Panc1 (cell line): Measurements from ENCODE around the gene CTSD. TPM values are rescaled to one million over a fixed set of nuclear protein-coding genes. Genes with fewer than 3 reads are reported as not detected.

Experiments
- ATAC-seq: fragments of 200-7000 bp; cut with Tn5 transposase; 2 replicates; pipeline ENCODE4 v1.9.1; 2020; ENCODE audit warnings: mild to moderate bottlenecking, moderate library complexity
- BruUV-seq: library from RNA; stranded (reverse); fragments of 400-500 nt; replicated peaks from 2 replicates; lab custom pipeline; 2021; lab: Mats Ljungman, UMichigan
- CTCF ChIA-PET: fragments of 300-600 bp; sonication (Branson Sonifier 250); formaldehyde crosslinking; loops from one replicate; lab custom pipeline; 2022; ENCODE audit warnings: antibody characterized with exemption; lab: Charles Lee
- POLR2A ChIA-PET: fragments of 300-600 bp; sonication (Branson Sonifier 250); formaldehyde crosslinking; loops from one replicate; lab custom pipeline; 2022; ENCODE audit warnings: antibody characterized with exemption; lab: Charles Lee
- DNase-seq: peaks from one replicate; pipeline ENCODE4 v3.0.0-alpha.2; 2010; ENCODE audit warnings: low read depth, low spot score
- H3K27ac ChIP-seq: 2 replicates; pipeline ENCODE4 v1.5.1; 2011; ENCODE audit warnings: mild to moderate bottlenecking, low read length, inconsistent platforms
- H3K27me3 ChIP-seq: fragments of 200-500 bp; sonication (Bioruptor generic); 2 replicates; pipeline ENCODE4 v1.6.0; 2014; ENCODE audit warnings: low read length, inconsistent platforms; ENCODE audit not compliant: control insufficient read depth, insufficient read depth
- H3K36me3 ChIP-seq: fragments of 200-500 bp; sonication (Bioruptor generic); 2 replicates; pipeline ENCODE4 v1.5.1; 2014; ENCODE audit warnings: inconsistent platforms, mild to moderate bottlenecking, low read length, moderate library complexity; ENCODE audit not compliant: control insufficient read depth, insufficient read depth
- H3K4me1 ChIP-seq: 2 replicates; pipeline ENCODE4 v1.5.1; 2011; ENCODE audit warnings: inconsistent platforms, mild to moderate bottlenecking, low read length, moderate library complexity; ENCODE audit not compliant: control insufficient read depth, insufficient read depth
- H3K4me3 ChIP-seq, 2 experiments: 2 replicates each; pipeline ENCODE4 v1.5.1; 2011 to 2012; ENCODE audit warnings: low read depth in 2 of 2, low read length in 2 of 2, mild to moderate bottlenecking in 2 of 2, inconsistent platforms in 1 of 2, moderate library complexity in 1 of 2
- H3K9me3 ChIP-seq: fragments of 200-500 bp; sonication (Bioruptor generic); 2 replicates; pipeline ENCODE4 v1.5.1; 2014; ENCODE audit warnings: low read depth, mild to moderate bottlenecking, inconsistent platforms, low read length, moderate library complexity; ENCODE audit not compliant: control insufficient read depth, insufficient read depth
- CTCF ChIP-seq: fragments of 450-650 bp; IDR thresholded peaks from 2 replicates; pipeline ENCODE4 v1.5.1; 2017; ENCODE audit warnings: mild to moderate bottlenecking
- POLR2AphosphoS5 ChIP-seq: IDR thresholded peaks from 2 replicates; pipeline ENCODE4 v1.6.1; 2012; ENCODE audit warnings: mild to moderate bottlenecking, low read depth, low read length, moderate library complexity
- REST ChIP-seq, 2 experiments: IDR thresholded peaks; 2 replicates each; pipeline ENCODE4 v1.6.1; 2011 to 2012; ENCODE audit warnings: low read depth in 2 of 2, control low read depth in 1 of 2, low read length in 1 of 2, mild to moderate bottlenecking in 1 of 2, moderate library complexity in 1 of 2; ENCODE audit not compliant: insufficient read depth in 1 of 2
- SIN3A ChIP-seq: IDR thresholded peaks from 2 replicates; pipeline ENCODE4 v1.6.1; 2012; ENCODE audit warnings: low read depth, mild to moderate bottlenecking, low read length, moderate library complexity, borderline replicate concordance; ENCODE audit not compliant: insufficient read depth
- TCF7L2 ChIP-seq: IDR thresholded peaks from 2 replicates; pipeline ENCODE4 v1.6.1; 2011; ENCODE audit warnings: mild to moderate bottlenecking, low read depth, low read length, inconsistent platforms
- in situ Hi-C: cut with HindIII; loops from 2 replicates; pipeline ENCODE4 v1.10.0; 2016; ENCODE audit warnings: low sequenced_read_pairs, low pct_unique_long_range_greater_than_20kb
- intact Hi-C: fragments of 100-400 bp; cut with micrococcal nuclease; formaldehyde crosslinking; loops from one replicate; pipeline ENCODE4 v1.10.0; 2022; ENCODE audit not compliant: unreplicated experiment
- total RNA-seq: library from RNA; stranded (reverse); gene quantifications from one replicate; pipeline ENCODE4 v1.2.1, GENCODE V29; 2021; ENCODE audit not compliant: unreplicated experiment

The CTSD gene
- total RNA-seq, 1 experiment from 2014 or later: 1,813 TPM

- intact Hi-C loops: no loop called here
- no peaks in the 10 kb centered on the region for H3K27me3 ChIP-seq
- peak overlapping the region; percentile 60 for H3K27ac ChIP-seq
- TF ChIP-seq CTCF: no peak
- TF ChIP-seq POLR2AphosphoS5: no peak
- TF ChIP-seq REST (IDR thresholded peaks at IDR 0.05; ENCODE audit: insufficient read depth in 1 of 2, low read depth in 2 of 2, low read length in 1 of 2): no peak
- no peak for TF ChIP-seq SIN3A
- TF ChIP-seq TCF7L2: no peak
- ATAC-seq: peak; percentile 9; the same call in 1 of the 2 replicates
- CTCF ChIA-PET: interaction anchor here (0.5 to 0.9 kb wide), 2 partner anchors 29 to 73 kb away, joined by 6 to 9 read pairs; no protein-coding TSS in a partner anchor
- in situ Hi-C loops: no loop called here
- H3K4me3 ChIP-seq: no peak overlapping the region
- peaks cover 7% of the 10 kb centered on the region; the same call in 1 of the 2 replicates for H3K36me3 ChIP-seq
- H3K4me1 ChIP-seq: peaks cover 81% of the 10 kb centered on the region
- H3K9me3 ChIP-seq: no peaks in the 10 kb centered on the region
- no TSS peak for BruUV-seq
- POLR2A ChIA-PET: interaction anchor here (0.7 kb wide), 1 partner anchor 105 kb away, joined by 3 read pairs; no protein-coding TSS in a partner anchor
- no peak for DNase-seq
These were observed 7.8 kb downstream of the CTSD start for GRCh38 chr11:1755692-1756561.

DNA sequence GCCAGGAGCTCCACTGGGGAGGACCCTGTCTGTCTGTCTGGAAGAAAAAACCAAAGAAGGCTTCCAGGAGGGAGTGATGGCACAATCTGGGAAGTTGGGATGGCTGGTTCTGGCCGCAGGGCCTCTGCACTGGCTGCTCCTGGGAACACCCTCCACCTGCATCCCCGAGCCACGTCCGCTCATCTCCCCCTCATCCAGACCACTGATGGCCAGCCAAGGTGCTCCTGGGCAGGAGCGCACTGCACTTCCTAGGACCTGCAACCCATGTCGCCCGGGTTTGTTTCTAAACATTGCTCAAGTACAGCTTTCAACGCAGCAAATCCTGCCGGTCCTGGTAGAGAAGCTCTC, 8.4 kb downstream of the CTSD start:
- BruUV-seq: no TSS peak
- intact Hi-C loops: no loop called here
- DNase-seq (no peak), ATAC-seq (no peak)
- H3K27me3 ChIP-seq: no peaks in the 10 kb centered on the region
- peaks cover 81% of the 10 kb centered on the region for H3K4me1 ChIP-seq
- no peak overlapping the region for H3K4me3 ChIP-seq
- H3K36me3 ChIP-seq: peaks cover 3% of the 10 kb centered on the region; the same call in 1 of the 2 replicates
- peak overlapping the region; percentile 60; the same call in 1 of the 2 replicates for H3K27ac ChIP-seq
- CTCF ChIA-PET: interaction anchor here (0.5 kb wide), 1 partner anchor 30 kb away, joined by 9 read pairs; no protein-coding TSS in a partner anchor
- POLR2A ChIA-PET: interaction anchor here (0.7 kb wide), 1 partner anchor 105 kb away, joined by 3 read pairs; no protein-coding TSS in a partner anchor
- in situ Hi-C loops: no loop called here
- TF ChIP-seq POLR2AphosphoS5 (no peak), CTCF (no peak), REST (IDR thresholded peaks at IDR 0.05; ENCODE audit: insufficient read depth in 1 of 2, low read depth in 2 of 2, low read length in 1 of 2) (no peak)
- H3K9me3 ChIP-seq: no peaks in the 10 kb centered on the region
